SU-DHL-6 (cell line): Measurements from ENCODE around the gene SDF2L1.

Experiments used
- CTCF ChIP-seq: fragments of 200-600 bp; sonication (generic); IDR thresholded peaks from one replicate; pipeline ENCODE4 v1.5.1; 2017; ENCODE audit warnings: antibody characterized with exemption, mild to moderate bottlenecking, low read length, moderate library complexity; ENCODE audit not compliant: insufficient read depth, poor library complexity, severe bottlenecking
- EZH2phosphoT487 ChIP-seq: fragments of 200-600 bp; sonication (generic), shearing (Covaris generic); conservative IDR thresholded peaks from 2 replicates; pipeline ENCODE4 v1.6.1; 2018; ENCODE audit warnings: mild to moderate bottlenecking, antibody characterized with exemption, low read length, moderate library complexity, mixed read lengths

- no peak for TF ChIP-seq CTCF
- TF ChIP-seq EZH2phosphoT487 = no peak
Measured at GRCh38 chr22:21628386-21629254, 13.5 kb upstream of the SDF2L1 start.
